ENCODE data around the gene FAM200B.

DNA sequence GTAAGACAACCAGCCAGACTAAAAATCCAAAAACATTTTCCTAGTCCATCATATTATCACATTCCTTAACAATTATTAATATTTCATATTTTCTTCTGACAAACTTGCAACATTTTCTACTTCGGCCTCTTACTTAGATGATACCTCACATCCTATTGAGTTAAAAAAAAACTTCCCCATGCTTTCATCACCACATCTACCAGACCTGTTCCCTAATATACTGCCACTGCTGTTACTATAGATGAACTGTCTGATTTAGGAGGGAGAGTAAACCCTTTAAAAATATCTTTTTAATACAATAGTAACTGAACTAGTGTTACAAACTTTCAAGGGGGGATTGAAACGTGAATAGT is 1.5 kb downstream of the FAM200B start:
- TF ChIP-seq CTCF (IDR thresholded peaks at IDR 0.05; ENCODE audit: low read length), result no peak
- no peak for TF ChIP-seq EZH2 (IDR thresholded peaks at IDR 0.05; ENCODE audit: borderline replicate concordance, low read length)

Data from OCI-LY1 (cell line).